Stimulated activated CD4-positive, alpha-beta T cell treated with anti-CD3 and anti-CD28 coated beads, Interleukin-15, amount 100 ng/mL, for 24 hours (primary cell): ENCODE data around the gene LRRC8E.

ENCODE experiments used
- DNase-seq: peaks from one replicate; pipeline ENCODE4 v3.0.0-alpha.2; 2020

The LRRC8E gene

GRCh38 chr19:7888145-7888825 lies at the start of gene LRRC8E:
Gene LRRC8E, plus strand, starts transcription at chr19:7888510. Its CDS starts 7,094 bp downstream, at chr19:7895604.
- DNase-seq = peak; percentile 76

DNA sequence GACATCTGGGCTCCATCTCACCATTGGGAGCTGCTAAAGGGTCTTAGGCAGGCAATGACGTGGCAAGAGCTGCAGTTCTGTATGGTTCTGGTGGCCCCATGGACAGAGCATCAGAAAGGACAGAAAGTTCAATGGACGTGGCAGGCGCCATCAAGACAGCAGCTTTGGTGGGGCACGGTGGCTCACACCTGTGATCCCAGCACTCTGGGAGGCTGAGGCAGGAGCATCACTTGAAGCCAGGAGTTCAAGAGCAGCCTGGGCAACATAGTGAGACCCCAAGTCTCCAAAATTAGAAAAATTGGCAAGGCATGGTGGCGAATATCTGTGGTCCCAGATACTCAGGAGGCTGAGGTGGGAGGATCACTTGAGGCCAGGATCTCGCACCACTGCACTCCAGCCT lies 48.8 kb upstream of the LRRC8E start:
- DNase-seq = no peak

DNA sequence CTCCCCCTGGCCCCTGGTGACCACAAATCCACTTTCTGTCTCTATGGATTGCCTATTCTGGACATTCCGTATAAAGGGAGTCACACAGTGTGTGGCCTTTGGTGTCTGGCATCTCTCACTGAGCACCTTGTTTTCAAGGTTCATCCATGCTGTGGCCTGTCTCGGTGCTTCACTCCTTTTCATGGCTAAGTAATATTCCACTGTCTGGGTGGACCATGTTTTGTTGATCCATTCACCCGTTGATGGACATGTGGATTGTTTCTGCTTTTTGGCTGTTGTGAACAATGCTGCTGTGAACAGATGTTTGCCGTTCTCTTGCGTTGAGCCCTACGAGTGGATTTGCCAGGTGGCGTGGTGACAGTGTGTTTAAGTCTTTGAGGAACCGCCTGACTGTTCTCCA lies 47.7 kb upstream of the LRRC8E start:
- no peak for DNase-seq

DNA sequence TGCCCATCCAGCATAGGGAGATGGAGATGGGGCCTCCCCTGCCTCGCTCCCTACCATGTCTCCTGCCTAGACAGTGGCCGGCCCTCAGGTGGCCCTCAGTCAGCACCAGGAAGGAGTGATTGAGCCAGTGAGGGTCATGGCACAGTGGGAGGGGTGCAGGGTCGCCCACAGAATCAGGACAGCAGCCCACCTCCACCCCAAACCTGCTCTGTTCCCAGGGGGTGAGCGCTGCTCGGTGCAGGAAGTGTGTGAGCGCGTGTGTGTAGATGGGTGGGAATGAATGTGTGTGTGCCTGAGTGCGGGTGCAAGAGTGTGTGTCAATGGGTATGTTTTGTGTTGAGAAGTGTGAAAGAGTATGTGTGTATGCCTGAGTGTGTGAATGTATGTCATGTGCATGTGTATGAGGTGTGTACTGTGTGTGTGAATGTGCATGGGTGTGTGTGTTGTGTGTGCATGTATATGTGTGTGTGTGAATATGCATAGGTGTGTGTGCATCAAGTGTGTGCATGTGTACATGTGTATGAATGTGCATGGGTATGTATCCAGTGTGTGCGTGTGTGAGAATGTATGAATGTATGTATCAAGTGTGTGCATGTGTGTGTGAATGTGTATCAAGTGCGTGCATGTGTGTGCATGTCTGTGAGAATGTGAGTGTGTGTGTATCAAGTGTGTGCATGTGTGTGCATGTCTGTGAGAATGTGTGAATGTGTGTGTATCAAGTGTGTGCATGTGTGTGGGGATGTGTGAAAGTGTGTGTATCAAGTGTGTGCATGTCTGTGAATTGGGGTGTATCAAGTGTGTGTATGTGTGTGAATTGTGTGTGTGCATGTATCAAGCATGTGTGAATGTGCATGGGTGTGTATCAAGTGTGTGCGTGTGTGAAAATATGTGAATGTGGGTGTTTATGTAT lies 46.3 kb upstream of the LRRC8E start:
- DNase-seq = no peak

DNA sequence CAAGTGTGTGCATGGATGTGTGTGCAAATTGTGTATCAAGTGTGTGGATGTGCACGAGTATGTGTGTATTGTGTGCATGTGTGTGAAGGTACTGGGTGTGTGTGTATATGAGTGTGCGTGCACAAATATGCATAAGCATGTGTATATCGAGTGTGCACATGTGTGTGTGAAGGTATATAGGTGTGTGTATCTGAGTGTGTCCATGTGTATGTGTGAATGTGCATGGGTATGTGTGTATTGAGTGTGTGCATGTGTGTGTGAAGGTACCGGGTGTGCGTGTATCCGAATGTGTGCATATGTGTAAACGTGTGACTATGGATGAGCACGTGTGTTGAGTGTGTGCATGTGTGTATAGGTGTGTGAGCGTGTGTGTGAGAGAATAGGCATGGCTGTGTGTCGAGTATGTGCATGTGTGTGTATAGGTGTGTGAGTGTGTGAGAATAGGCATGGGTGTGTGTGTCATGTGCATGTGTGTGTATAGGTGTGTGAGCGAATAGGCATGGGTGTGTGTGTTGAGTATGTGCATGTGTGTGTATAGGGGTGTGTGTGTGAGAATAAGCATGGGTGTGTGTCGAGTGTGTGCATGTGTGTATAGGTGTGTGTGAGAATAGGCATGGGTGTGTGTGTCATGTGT lies 45.5 kb upstream of the LRRC8E start:
- no peak for DNase-seq

- no peak for DNase-seq
Measured at GRCh38 chr19:7843521-7843920, 44.8 kb upstream of the LRRC8E start.

- DNase-seq = no peak
Measured at GRCh38 chr19:7844405-7844804, 43.9 kb upstream of the LRRC8E start.

DNA sequence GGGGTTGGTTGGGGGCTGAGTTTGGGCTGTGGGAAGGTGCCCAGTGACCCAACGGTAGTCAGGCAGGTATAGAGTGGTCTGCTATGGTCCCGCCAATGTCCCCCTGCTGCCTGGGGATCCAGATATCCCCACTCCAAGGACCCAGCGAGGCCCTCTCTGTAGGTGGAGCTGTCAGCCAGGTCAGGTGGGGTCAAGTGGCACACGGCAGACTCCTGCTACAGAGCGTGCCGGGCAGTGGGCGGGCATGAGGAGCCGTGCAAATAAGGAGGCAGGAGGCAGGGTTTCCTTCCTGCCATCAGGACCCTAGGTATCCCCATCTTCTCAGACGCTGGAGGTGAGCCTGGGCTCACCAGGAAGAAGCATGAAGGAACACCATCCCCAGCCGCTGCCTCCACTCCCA lies 43.4 kb upstream of the LRRC8E start:
- DNase-seq = no peak

GRCh38 chr19:7845390-7846154 lies 42.7 kb upstream of the LRRC8E start:
- DNase-seq = no peak

GRCh38 chr19:7846155-7846646 lies 42.1 kb upstream of the LRRC8E start:
- DNase-seq = no peak

DNA sequence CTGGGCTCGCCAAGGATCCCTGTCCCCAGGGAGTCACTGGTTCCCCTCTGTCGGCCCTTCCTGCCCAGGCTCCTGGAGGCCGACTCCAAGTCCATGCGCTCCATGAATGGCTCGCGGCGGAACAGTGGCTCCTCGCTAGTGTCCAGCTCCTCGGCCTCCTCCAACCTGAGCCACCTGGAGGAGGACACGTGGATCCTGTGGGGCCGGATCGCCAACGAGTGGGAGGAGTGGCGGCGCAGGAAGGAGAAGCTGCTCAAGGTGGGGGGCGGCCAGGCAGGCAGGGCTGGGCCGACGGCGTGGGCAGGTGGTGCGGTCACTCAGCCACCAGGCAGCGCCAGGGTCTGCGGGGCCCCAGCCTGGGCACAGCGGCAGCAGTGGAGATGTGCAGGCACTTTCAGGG lies 40.6 kb upstream of the LRRC8E start:
- no peak for DNase-seq

GRCh38 chr19:7848779-7849457 lies 39.4 kb upstream of the LRRC8E start:
- DNase-seq = no peak

DNA sequence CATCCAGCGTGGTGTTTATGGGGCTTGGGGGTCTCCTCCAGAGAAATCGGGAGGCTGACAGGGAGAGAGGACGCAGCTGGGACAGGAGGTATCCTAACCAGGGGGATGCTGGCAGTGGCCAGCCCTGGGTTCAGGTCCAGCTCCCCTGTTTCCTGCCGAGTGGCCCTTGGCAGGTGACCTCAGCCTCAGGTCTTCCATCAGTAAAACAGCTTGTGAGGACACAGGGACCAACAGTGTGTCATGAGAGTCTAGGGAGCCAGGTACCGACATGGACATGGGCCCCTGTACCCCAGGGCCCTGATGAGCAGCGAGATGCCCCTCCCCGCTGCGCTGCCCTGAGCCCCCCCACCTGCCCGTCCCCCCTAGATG lies 38.7 kb upstream of the LRRC8E start:
- DNase-seq = no peak

- no peak for DNase-seq
Measured at GRCh38 chr19:7850000-7850813, 38.1 kb upstream of the LRRC8E start.

DNA sequence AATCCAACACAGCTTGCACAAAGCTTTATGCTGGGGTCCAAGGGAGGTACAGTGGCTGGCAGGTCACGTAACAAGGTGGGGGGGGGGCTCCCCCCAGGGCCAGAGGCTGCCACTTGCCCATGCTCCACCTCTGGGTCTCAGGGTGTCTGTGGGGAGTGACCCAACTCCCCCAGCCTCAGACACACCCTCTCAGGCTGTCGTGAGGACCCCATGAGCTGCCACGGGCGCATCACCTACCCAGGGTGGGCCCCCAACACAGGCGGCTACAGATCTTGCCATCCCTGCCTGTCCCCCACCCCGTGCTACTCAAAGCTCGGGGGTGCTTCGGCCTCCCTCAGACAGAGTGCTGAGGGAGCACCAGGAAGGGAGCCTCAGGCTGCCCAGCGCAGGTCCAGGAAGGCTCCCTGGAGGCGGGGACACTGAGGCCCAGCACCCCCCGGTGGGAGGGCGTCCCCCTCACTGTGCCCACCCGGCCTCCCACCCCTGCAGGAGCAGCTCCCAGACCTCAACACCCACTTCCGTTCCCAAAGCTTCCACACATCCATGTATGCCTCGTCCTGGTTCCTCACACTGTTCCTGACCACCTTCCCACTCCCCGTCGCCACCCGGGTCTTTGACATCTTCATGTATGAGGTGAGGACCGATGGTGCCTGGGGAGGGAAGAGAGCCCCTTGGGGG lies 37.2 kb upstream of the LRRC8E start:
- DNase-seq = no peak

DNA sequence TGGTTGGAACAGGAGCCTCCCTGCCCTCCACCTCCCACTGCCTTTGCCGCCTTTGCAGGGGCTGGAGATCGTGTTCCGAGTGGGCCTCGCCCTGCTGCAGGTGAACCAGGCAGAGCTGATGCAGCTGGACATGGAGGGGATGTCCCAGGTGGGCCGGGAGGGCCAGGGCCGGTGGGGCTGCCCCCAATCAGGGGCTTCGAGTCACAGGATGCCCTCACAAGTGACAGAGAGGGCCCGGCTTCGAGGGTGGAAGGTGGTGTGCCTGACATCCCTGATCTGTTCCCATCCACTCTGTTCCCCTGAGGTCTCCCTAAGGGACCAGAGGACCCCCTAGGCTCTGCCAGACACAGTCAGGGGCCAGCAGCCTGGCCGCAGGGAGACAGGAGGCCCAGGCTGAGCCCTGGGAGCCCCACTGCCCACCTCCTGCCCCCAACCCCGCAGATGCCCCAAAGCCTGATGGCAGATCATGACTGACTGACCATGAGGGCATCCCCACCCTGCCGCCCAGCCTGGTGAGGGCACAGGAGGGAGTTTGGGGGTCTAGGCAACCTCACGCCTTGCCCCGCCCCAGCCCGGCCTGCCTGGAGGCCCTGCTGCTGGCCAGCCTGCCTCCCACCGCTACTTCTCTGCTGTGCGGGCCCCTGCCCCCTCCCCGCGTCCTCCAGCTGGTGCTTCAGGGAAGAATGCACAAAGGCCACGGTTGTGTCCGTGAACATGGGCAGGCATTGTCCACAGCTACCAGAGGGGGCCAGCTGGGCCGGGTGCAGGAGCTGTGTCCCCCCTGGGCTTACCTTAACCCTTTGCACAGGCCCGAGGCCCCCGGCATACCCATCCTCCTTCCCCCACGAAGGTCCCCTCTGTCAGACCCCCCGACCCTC lies 36.4 kb upstream of the LRRC8E start:
- DNase-seq = no peak

- peak; percentile 82 for DNase-seq
Measured at GRCh38 chr19:7852851-7853769, 35.2 kb upstream of the LRRC8E start.

GRCh38 chr19:7853770-7854128 lies 34.6 kb upstream of the LRRC8E start:
- no peak for DNase-seq
